MCF 10A (cell line): ENCODE results near the gene MAFG. TPM values are rescaled to one million over a fixed set of nuclear protein-coding genes. Genes with fewer than 3 reads are reported as not detected.

Source experiments
- BruUV-seq: library from RNA; stranded (reverse); fragments of 400-500 nt; replicated peaks from 2 replicates; lab custom pipeline; 2021; lab: Mats Ljungman, UMichigan
- CTCF ChIA-PET: fragments of 300-600 bp; sonication (Branson Sonifier 250); formaldehyde crosslinking; extraction: SDS; loops from one replicate; lab custom pipeline; 2021; ENCODE audit warnings: antibody characterized with exemption, inconsistent platforms; lab: Yijun Ruan, JAX
- POLR2A ChIA-PET: fragments of 300-600, 350-650 bp; sonication (Branson Sonifier 250); formaldehyde crosslinking; extraction: SDS; loops from one replicate; lab custom pipeline; 2020; ENCODE audit warnings: antibody characterized with exemption, inconsistent platforms; lab: Yijun Ruan, JAX
- DNase-seq: peaks from one replicate; pipeline ENCODE4 v3.0.0-alpha.2; 2018; ENCODE audit not compliant: unreplicated experiment
- H3K27ac Mint-ChIP-seq: one replicate; pipeline ENCODE4 v1.8.0; 2022; ENCODE audit warnings: mild to moderate bottlenecking, low read depth, mixed read lengths; ENCODE audit not compliant: unreplicated experiment
- H3K27me3 Mint-ChIP-seq: one replicate; pipeline ENCODE4 v1.8.0; 2022; ENCODE audit warnings: mixed read lengths; ENCODE audit not compliant: insufficient read depth, unreplicated experiment
- H3K36me3 Mint-ChIP-seq: one replicate; pipeline ENCODE4 v1.8.0; 2022; ENCODE audit warnings: mild to moderate bottlenecking, moderate library complexity, mixed read lengths; ENCODE audit not compliant: insufficient read depth, unreplicated experiment
- H3K4me1 Mint-ChIP-seq: one replicate; pipeline ENCODE4 v1.8.0; 2022; ENCODE audit warnings: mixed read lengths; ENCODE audit not compliant: insufficient read depth, unreplicated experiment
- H3K4me3 Mint-ChIP-seq: one replicate; pipeline ENCODE4 v1.8.0; 2022; ENCODE audit warnings: mild to moderate bottlenecking, moderate library complexity, mixed read lengths; ENCODE audit not compliant: unreplicated experiment
- H3K9me3 Mint-ChIP-seq: one replicate; pipeline ENCODE4 v1.8.0; 2022; ENCODE audit warnings: mixed read lengths; ENCODE audit not compliant: unreplicated experiment
- intact Hi-C: fragments of 100-400 bp; cut with micrococcal nuclease; formaldehyde crosslinking; loops from 2 replicates; pipeline ENCODE4 v1.14.1; 2022
- total RNA-seq: library from RNA; stranded (reverse); gene quantifications from 2 replicates; pipeline ENCODE4 v1.2.3, GENCODE V29; 2022
- TF ChIP-seq, protein P1 (sequence below): fragments of 200-600 bp; IDR thresholded peaks from one replicate; pipeline ENCODE4 v1.8.0; 2022; ENCODE audit warnings: antibody characterized with exemption, mild to moderate bottlenecking; ENCODE audit not compliant: unreplicated experiment

The MAFG gene
- total RNA-seq, 1 experiment from 2014 or later, result 38.1 TPM

DNA sequence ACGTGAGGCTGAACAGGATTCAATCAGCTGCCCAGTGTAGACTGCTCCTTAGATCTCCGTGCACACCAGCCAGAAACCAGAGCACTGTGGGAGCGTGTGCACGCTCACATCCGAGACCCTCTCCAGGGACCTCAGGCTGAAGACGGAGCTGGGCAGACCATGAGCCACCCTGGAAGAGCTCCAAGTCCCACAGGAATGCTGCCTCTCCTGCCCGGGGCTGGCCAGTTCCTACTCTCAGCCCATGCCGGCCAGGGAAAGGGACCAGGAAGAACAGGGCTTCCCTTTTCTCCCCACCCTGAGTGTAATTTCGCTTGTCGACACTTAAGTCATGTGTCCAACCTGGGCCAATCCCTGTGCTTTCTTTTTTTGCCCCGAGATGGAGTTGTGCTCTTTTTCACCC is 43.0 kb downstream of the MAFG start:
- H3K4me1 Mint-ChIP-seq, result peaks cover 26% of the 10 kb centered on the region
- no TSS peak for BruUV-seq
- H3K27me3 Mint-ChIP-seq, result no peaks in the 10 kb centered on the region
- TF ChIP-seq, protein P1, sequence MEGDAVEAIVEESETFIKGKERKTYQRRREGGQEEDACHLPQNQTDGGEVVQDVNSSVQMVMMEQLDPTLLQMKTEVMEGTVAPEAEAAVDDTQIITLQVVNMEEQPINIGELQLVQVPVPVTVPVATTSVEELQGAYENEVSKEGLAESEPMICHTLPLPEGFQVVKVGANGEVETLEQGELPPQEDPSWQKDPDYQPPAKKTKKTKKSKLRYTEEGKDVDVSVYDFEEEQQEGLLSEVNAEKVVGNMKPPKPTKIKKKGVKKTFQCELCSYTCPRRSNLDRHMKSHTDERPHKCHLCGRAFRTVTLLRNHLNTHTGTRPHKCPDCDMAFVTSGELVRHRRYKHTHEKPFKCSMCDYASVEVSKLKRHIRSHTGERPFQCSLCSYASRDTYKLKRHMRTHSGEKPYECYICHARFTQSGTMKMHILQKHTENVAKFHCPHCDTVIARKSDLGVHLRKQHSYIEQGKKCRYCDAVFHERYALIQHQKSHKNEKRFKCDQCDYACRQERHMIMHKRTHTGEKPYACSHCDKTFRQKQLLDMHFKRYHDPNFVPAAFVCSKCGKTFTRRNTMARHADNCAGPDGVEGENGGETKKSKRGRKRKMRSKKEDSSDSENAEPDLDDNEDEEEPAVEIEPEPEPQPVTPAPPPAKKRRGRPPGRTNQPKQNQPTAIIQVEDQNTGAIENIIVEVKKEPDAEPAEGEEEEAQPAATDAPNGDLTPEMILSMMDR, result no peak
- no peak overlapping the region for H3K4me3 Mint-ChIP-seq
- peaks cover 84% of the 10 kb centered on the region for H3K36me3 Mint-ChIP-seq
- no peak for DNase-seq
- CTCF ChIA-PET, result interaction anchor here (0.6 to 2.0 kb wide), 2 partner anchors 12 to 13 kb away, joined by 3 to 6 read pairs; no protein-coding TSS in a partner anchor
- H3K27ac Mint-ChIP-seq, result peak overlapping the region; percentile 43
- no peaks in the 10 kb centered on the region for H3K9me3 Mint-ChIP-seq
- POLR2A ChIA-PET, result interaction anchor here (0.6 to 3.3 kb wide), 5 partner anchors 12 to 556 kb away, joined by 3 to 21 read pairs (median 4); partner anchors contain the start of gene ARHGDIA
- intact Hi-C loops, result no loop called here

GRCh38 chr17:81879121-81879520 is 48.4 kb downstream of the MAFG start:
- TF ChIP-seq, protein P1, result no peak
- ChIA-PET POLR2A (interaction anchor here (0.8 to 1.3 kb wide), 3 partner anchors 14 to 38 kb away, joined by 3 to 5 read pairs (median 3); no protein-coding TSS in a partner anchor), CTCF (no interaction called here)
- H3K4me3 Mint-ChIP-seq, result no peak overlapping the region
- H3K27ac Mint-ChIP-seq, result no peak overlapping the region
- no peaks in the 10 kb centered on the region for H3K27me3 Mint-ChIP-seq
- intact Hi-C loops, result no loop called here
- BruUV-seq, result no TSS peak
- peaks cover 57% of the 10 kb centered on the region for H3K36me3 Mint-ChIP-seq
- no peaks in the 10 kb centered on the region for H3K4me1 Mint-ChIP-seq
- no peaks in the 10 kb centered on the region for H3K9me3 Mint-ChIP-seq
- no peak for DNase-seq

DNA sequence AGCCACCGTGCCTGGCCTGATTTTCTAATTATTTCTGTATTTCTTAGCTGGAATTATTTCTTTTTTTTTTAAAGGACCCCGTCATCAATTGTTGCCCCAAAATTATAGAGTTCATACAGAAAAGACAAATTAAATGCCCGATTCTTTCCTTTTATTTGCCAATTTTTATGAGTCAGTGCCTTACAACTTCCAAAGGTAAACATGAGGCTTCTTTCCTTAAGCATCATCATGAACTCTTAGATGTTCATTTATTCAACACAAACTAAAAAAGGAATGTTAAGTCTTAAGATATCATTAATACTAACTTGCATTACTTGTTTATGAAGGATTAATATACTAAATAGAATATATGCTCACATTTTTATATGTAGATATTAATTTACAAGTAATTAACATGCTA is 49.2 kb downstream of the MAFG start:
- H3K27ac Mint-ChIP-seq, result no peak overlapping the region
- intact Hi-C loops, result no loop called here
- DNase-seq, result no peak
- H3K4me3 Mint-ChIP-seq, result no peak overlapping the region
- BruUV-seq, result no TSS peak
- TF ChIP-seq, protein P1, result no peak
- H3K4me1 Mint-ChIP-seq, result no peaks in the 10 kb centered on the region
- ChIA-PET CTCF (no interaction called here), POLR2A (interaction anchor here (0.7 kb wide), 1 partner anchor 20 kb away, joined by 3 read pairs; no protein-coding TSS in a partner anchor)
- no peaks in the 10 kb centered on the region for H3K9me3 Mint-ChIP-seq
- no peaks in the 10 kb centered on the region for H3K27me3 Mint-ChIP-seq
- peaks cover 52% of the 10 kb centered on the region for H3K36me3 Mint-ChIP-seq

DNA sequence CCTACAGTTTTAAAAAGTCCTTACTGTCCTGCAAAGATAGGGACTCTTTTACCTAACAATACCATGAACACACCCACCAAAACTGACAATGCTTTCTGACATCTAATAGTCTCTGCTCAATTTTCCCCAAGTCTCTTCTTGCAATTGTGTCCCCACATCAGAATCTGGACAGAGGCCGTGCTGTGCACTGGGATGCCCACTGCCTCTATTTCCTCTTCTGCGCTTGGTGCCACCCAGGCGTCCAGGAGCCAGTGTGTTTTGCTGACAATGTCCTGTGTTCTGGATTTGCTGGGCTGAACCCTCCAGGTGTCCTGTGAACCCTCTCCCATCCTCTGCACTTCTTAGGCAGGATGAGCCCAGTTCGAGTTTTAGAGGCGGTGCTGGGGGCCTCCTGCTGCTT is 50.0 kb downstream of the MAFG start:
- BruUV-seq, result no TSS peak
- Mint-ChIP-seq H3K4me1 (no peaks in the 10 kb centered on the region), H3K36me3 (peaks cover 48% of the 10 kb centered on the region), H3K27me3 (no peaks in the 10 kb centered on the region), H3K9me3 (no peaks in the 10 kb centered on the region), H3K27ac (no peak overlapping the region), H3K4me3 (no peak overlapping the region)
- CTCF ChIA-PET, result no interaction called here
- TF ChIP-seq, protein P1, result no peak
- intact Hi-C loops, result no loop called here
- POLR2A ChIA-PET, result interaction anchor here (0.7 kb wide), 1 partner anchor 20 kb away, joined by 3 read pairs; no protein-coding TSS in a partner anchor
- DNase-seq, result no peak
